ENCODE measurements around the gene LRFN2. TPM values are rescaled to one million over a fixed set of nuclear protein-coding genes. Genes with fewer than 3 reads are reported as not detected.
A peak's percentile ranks its signal among the peaks of the same experiment; 100 is the strongest.

LRFN2 gene
- polyA plus RNA-seq, 1 of the 3 experiments (the other 2 are of a cell fraction) = 0.02 TPM

- TF ChIP-seq CTCF (IDR thresholded peaks at IDR 0.05) (no peak), REST (IDR thresholded peaks at IDR 0.05; ENCODE audit: low read depth, low read length) (no peak), NFIC (IDR thresholded peaks at IDR 0.05; ENCODE audit: borderline replicate concordance) (no peak)
Measured at GRCh38 chr6:40498148-40498547, 89.0 kb downstream of the LRFN2 start (continued).

- Histone ChIP-seq H3K9me2 (no peaks in the 10 kb centered on the region), H3K27me3 (ENCODE audit: insufficient read depth) (no peaks in the 10 kb centered on the region), H3K9me3 (no peaks in the 10 kb centered on the region), H3K4me2 (no peak overlapping the region), H2AFZ (ENCODE audit: low read depth) (no peak overlapping the region), H3K9ac (no peak overlapping the region), H3K27ac (ENCODE audit: low read depth in 2 of 2, low read length in 1 of 2) (peak overlapping the region in 1 of 2 experiments; percentile 89; a peak in 2 of 4 replicates), H4K20me1 (ENCODE audit: insufficient read depth) (no peaks in the 10 kb centered on the region), H3F3A (replicated peaks; ENCODE audit: insufficient read depth) (no peaks in the 10 kb centered on the region), H3K4me3 (ENCODE audit: low read depth in 2 of 2, low read length in 1 of 2) (no peak overlapping the region), H3K4me1 (ENCODE audit: control insufficient read depth in 1 of 2, insufficient read depth in 2 of 2, low read depth in 1 of 2, low read length in 1 of 2) (peaks cover 0 to 63% of the 10 kb centered on the region in 2 experiments; a peak in 1 of 4 replicates), H3K36me3 (replicated peaks in 1 of 2; ENCODE audit: control insufficient read depth in 1 of 2, insufficient read depth in 2 of 2, low read length in 1 of 2) (no peaks in the 10 kb centered on the region), H3K79me2 (ENCODE audit: insufficient read depth) (no peaks in the 10 kb centered on the region)
- ChIA-PET POLR2A (interaction anchor here (0.7 kb wide), 1 partner anchor 21 kb away, joined by 5 read pairs; no protein-coding TSS in a partner anchor), CTCF (interaction anchor here (0.9 to 4.3 kb wide), 2 partner anchors 10 to 95 kb away, joined by 3 to 18 read pairs; partner anchors contain the start of gene LRFN2)
- WGBS (ENCODE audit: low lambda C conversion rate) = 46% methylated on average over 7 of the region's 7 CpGs
- TF ChIP-seq RAD21 (IDR thresholded peaks at IDR 0.05; ENCODE audit: low read length) (peak; percentile 29; the same call in 1 of the 2 replicates), EP300 (IDR thresholded peaks at IDR 0.05; ENCODE audit: borderline replicate concordance in 1 of 2, low read depth in 1 of 2, low read length in 1 of 2) (peak in 1 of 2 experiments; percentile 46; a peak in 1 of 4 replicates), IRF3 (IDR thresholded peaks at IDR 0.05; ENCODE audit: low read depth, low read length) (no peak), GATA2 (CRISPR knock-in tag; IDR thresholded peaks at IDR 0.05) (peak; percentile 41; the same call in 1 of the 2 replicates), POLR2AphosphoS5 (IDR thresholded peaks at IDR 0.05; ENCODE audit: low read depth, low read length) (no peak), MXI1 (IDR thresholded peaks at IDR 0.05; ENCODE audit: low read depth, low read length) (0 out of 2 replicates have a peak, but pooled peaks have one; percentile 29), FOSL2 (IDR thresholded peaks at IDR 0.05; ENCODE audit: borderline replicate concordance, low read depth) (no peak), RXRA (IDR thresholded peaks at IDR 0.05; ENCODE audit: borderline replicate concordance, low read depth) (no peak)
- peak; percentile 66 for DNase-seq
Measured at GRCh38 chr6:40492187-40492586, 95.0 kb downstream of the LRFN2 start.
